Body of pancreas (tissue), 4 donors: ENCODE measurements around the gene CCDC201. TPM values are rescaled to one million over a fixed set of nuclear protein-coding genes. Genes with fewer than 3 reads are reported as not detected.
A peak's percentile ranks its signal among the peaks of the same experiment; 100 is the strongest.
"Not testable (repeated sequence)": the region's sequence is repeated elsewhere in the genome, so short reads cannot be mapped to it uniquely, and the experiment has no call there.

Experiments used
- ATAC-seq: fragments of 150-250 bp; one replicate; pipeline ENCODE4 v1.9.1; 2016
- DNase-seq, 4 donors: peaks; one replicate each; pipeline ENCODE4 v3.0.0-alpha.2; 2019
- H3K27ac ChIP-seq, 4 donors: fragments of 200-600 bp; sonication (generic); 1 replicate in 3 of 4; 2 replicates in 1 of 4; pipeline versions ENCODE4 v1.5.1 to v1.6.1; 2016 to 2019; ENCODE audit warnings: mild to moderate bottlenecking in 1 of 4, mixed read lengths in 1 of 4, moderate library complexity in 1 of 4
- H3K27me3 ChIP-seq, 2 donors: fragments of 200-600 bp; sonication (generic); one replicate each; pipeline ENCODE4 v1.6.0; 2016; ENCODE audit warnings: mild to moderate bottlenecking in 1 of 2
- H3K36me3 ChIP-seq, 2 donors: fragments of 200-600 bp; sonication (generic); replicated peaks in 1 of 2; 2 replicates each; pipeline ENCODE4 v1.5.1; 2016; ENCODE audit warnings: low read depth in 2 of 2; ENCODE audit not compliant: insufficient read depth in 1 of 2
- H3K4me1 ChIP-seq: fragments of 200-600 bp; sonication (generic); one replicate; pipeline ENCODE4 v1.6.0; 2016
- H3K4me3 ChIP-seq, 2 donors: fragments of 200-600 bp; sonication (generic); 1 replicate in 1 of 2; 2 replicates in 1 of 2; pipeline ENCODE4 v1.5.1; 2016 to 2019
- H3K9me3 ChIP-seq, 3 donors: fragments of 200-600 bp; sonication (generic); 1 replicate in 2 of 3; 2 replicates in 1 of 3; pipeline ENCODE4 v1.5.1; 2016
- CTCF ChIP-seq, 7 experiments: fragments of 450-650 bp in 4 of 7; fragments of 200-600 bp in 3 of 7; sonication (generic) in 3 of 7; IDR thresholded peaks; one replicate each; pipeline ENCODE4 v1.5.1; 2016 to 2019; ENCODE audit warnings: antibody characterized with exemption in 7 of 7
- POLR2A ChIP-seq, 3 donors: fragments of 450-650 bp; IDR thresholded peaks; one replicate each; pipeline ENCODE4 v1.6.1; 2016; ENCODE audit warnings: antibody characterized with exemption in 3 of 3, mild to moderate bottlenecking in 2 of 3
- WGBS, 2 donors: methylation state at CpG; one replicate each; pipeline ENCODE4 v1.1.5; 2017; 5-methylcytosine and 5-hydroxymethylcytosine counted together
- intact Hi-C: fragments of 100-400 bp; cut with DNase I; formaldehyde crosslinking; loops from one replicate; pipeline ENCODE4 v1.15.1; 2023
- total RNA-seq, 2 donors: library from RNA; depleted of rRNA; stranded (reverse); fragments of >200 nt; gene quantifications; one replicate each; pipeline ENCODE4 v1.1.0, GENCODE V29; 2016

Gene CCDC201
- total RNA-seq, 2 donors from 2014 or later, result not detected

GRCh38 chr7:45863715-45864114, 9.2 kb downstream of the CCDC201 start:
- no peaks in the 10 kb centered on the region for H3K4me1 ChIP-seq
- ATAC-seq (no peak), DNase-seq (no peak)
- intact Hi-C loops, result no loop called here
- no peaks in the 10 kb centered on the region for H3K9me3 ChIP-seq
- H3K27me3 ChIP-seq, result no peaks in the 10 kb centered on the region
- no peak overlapping the region for H3K4me3 ChIP-seq
- H3K27ac ChIP-seq, result no peak overlapping the region
- WGBS, 2 donors, result 53 to 63% methylated on average over 3 to 9 of the region's 9 CpGs
- TF ChIP-seq CTCF (IDR thresholded peaks at IDR 0.05) (no peak), POLR2A (IDR thresholded peaks at IDR 0.05) (no peak)
- no peaks in the 10 kb centered on the region for H3K36me3 ChIP-seq

GRCh38 chr7:45856888-45857287, 16.0 kb downstream of the CCDC201 start:
- not testable (repeated sequence) for H3K27ac ChIP-seq, H3K4me3 ChIP-seq, H3K36me3 ChIP-seq, DNase-seq, H3K9me3 ChIP-seq, H3K27me3 ChIP-seq, H3K4me1 ChIP-seq, ATAC-seq
- intact Hi-C loops, result loop anchor here (5.0 kb wide), 1 partner anchor 700 kb away; the partner anchor contains the start of gene RAMP3
- 74 to 84% methylated on average over 4 of the region's 4 CpGs for WGBS, 2 donors

GRCh38 chr7:45855680-45856079, 17.2 kb downstream of the CCDC201 start:
- 14 to 21% methylated on average over 3 of the region's 3 CpGs for WGBS, 2 donors
- H3K4me3 ChIP-seq, H3K36me3 ChIP-seq, DNase-seq, H3K9me3 ChIP-seq, ATAC-seq, H3K27ac ChIP-seq, H3K4me1 ChIP-seq, H3K27me3 ChIP-seq: not testable (repeated sequence)
- intact Hi-C loops, result loop anchor here (5.0 kb wide), 1 partner anchor 698 kb away; the partner anchor contains the start of gene RAMP3

GRCh38 chr7:45853491-45853890, 19.4 kb downstream of the CCDC201 start:
- not testable (repeated sequence) for H3K36me3 ChIP-seq, H3K4me1 ChIP-seq, DNase-seq, H3K27ac ChIP-seq, H3K27me3 ChIP-seq, H3K4me3 ChIP-seq, H3K9me3 ChIP-seq, ATAC-seq
- intact Hi-C loops, result loop anchor here (5.0 kb wide), 1 partner anchor 706 kb away; no protein-coding TSS in a partner anchor
- WGBS, 2 donors, result 48 to 61% methylated on average over 7 to 8 of the region's 8 CpGs

- H3K4me1 ChIP-seq, DNase-seq, H3K36me3 ChIP-seq, ATAC-seq, H3K27me3 ChIP-seq, H3K9me3 ChIP-seq, H3K27ac ChIP-seq, H3K4me3 ChIP-seq: not testable (repeated sequence)
- intact Hi-C loops, result loop anchor here (5.0 kb wide), 1 partner anchor 706 kb away; no protein-coding TSS in a partner anchor
- 49 to 61% methylated on average over 7 to 10 of the region's 10 CpGs for WGBS, 2 donors
Observed at GRCh38 chr7:45852984-45853383, 19.9 kb downstream of the CCDC201 start.

GRCh38 chr7:45848734-45849133, 24.1 kb downstream of the CCDC201 start:
- ATAC-seq, DNase-seq, H3K27me3 ChIP-seq, H3K4me1 ChIP-seq, H3K36me3 ChIP-seq, H3K27ac ChIP-seq, intact Hi-C loops, H3K9me3 ChIP-seq, H3K4me3 ChIP-seq: not testable (repeated sequence)
- 77 to 86% methylated on average over 5 to 6 of the region's 6 CpGs for WGBS, 2 donors

- H3K36me3 ChIP-seq, ATAC-seq, H3K4me3 ChIP-seq, H3K27ac ChIP-seq, H3K9me3 ChIP-seq, H3K4me1 ChIP-seq, DNase-seq, H3K27me3 ChIP-seq, intact Hi-C loops: not testable (repeated sequence)
- WGBS, 2 donors, result 57 to 65% methylated on average over 5 of the region's 5 CpGs
Observed at GRCh38 chr7:45846536-45846935, 26.3 kb downstream of the CCDC201 start.

- H3K27me3 ChIP-seq, H3K4me1 ChIP-seq, intact Hi-C loops: not testable (repeated sequence)
Observed at GRCh38 chr7:45841926-45842717, 30.8 kb downstream of the CCDC201 start.

GRCh38 chr7:45838852-45839251, 34.0 kb downstream of the CCDC201 start:
- H3K4me1 ChIP-seq, H3K27me3 ChIP-seq, ATAC-seq, DNase-seq, H3K27ac ChIP-seq, H3K36me3 ChIP-seq, H3K4me3 ChIP-seq, H3K9me3 ChIP-seq, intact Hi-C loops: not testable (repeated sequence)
- 68 to 79% methylated on average over 2 of the region's 2 CpGs for whole genome bisulfite sequencing, 2 donors

More at GRCh38 chr7:45841926-45842717, 30.8 kb downstream of the CCDC201 start:
- not testable (repeated sequence) for H3K36me3 ChIP-seq, H3K4me3 ChIP-seq, ATAC-seq, H3K27ac ChIP-seq, H3K9me3 ChIP-seq, DNase-seq
- WGBS, 2 donors, result 38 to 57% methylated on average over 4 of the region's 4 CpGs

GRCh38 chr7:45832433-45833177, 40.3 kb downstream of the CCDC201 start:
- WGBS, 2 donors, result 71 to 72% methylated on average over 6 to 9 of the region's 9 CpGs
- H3K4me3 ChIP-seq, H3K27me3 ChIP-seq, H3K4me1 ChIP-seq, H3K9me3 ChIP-seq, ATAC-seq, intact Hi-C loops, H3K27ac ChIP-seq, H3K36me3 ChIP-seq: not testable (repeated sequence)
- peak in 2 of 4 donors; percentile 5 to 15 for DNase-seq
